GM19397 (cell line): ENCODE measurements around the gene KIRREL3.

Experiments
- ATAC-seq: cut with Tn5 transposase; IDR thresholded peaks from one replicate; pipeline ENCODE4 v1.9.1; 2021; ENCODE audit warnings: mild to moderate bottlenecking, moderate library complexity; ENCODE audit not compliant: unreplicated experiment

The KIRREL3 gene

DNA sequence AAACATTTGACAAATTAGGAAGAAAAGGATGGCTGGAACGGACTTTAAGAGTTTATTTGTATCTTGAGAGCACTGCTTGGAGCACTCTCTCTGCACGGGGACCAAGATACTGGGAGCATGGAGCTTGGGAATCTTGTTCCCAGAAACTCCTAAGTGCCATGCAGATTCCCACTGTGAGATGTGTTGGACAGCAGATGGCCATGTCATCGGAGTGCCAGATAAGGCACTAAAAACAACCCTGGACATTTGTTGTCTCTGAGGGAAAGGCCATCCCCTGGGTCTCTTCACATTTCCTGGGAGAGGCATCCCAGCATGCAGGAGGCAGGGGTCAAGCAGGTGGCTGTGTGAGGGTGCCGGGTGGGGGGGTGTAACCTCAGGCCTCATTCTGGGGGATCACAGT lies 2.9 kb downstream of the KIRREL3 start:
- ATAC-seq: no peak

DNA sequence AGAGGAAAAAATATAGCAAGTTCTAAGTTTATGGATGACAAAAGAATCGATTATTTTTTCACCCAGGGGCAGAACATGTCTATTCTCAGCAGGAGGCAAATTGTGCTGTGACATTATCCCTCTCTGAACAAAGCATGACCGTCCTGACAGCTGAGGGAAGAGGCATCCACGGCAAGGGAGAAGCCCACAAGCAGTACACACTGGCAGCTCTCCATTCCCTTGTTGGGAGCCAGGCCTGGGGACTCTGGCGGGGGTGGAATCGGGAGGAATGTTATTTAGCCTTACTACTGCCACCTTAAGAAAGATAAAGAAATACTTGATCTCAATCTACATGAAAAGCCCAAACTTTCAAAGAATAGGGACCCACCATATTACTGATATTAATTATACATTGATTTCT lies 3.4 kb downstream of the KIRREL3 start:
- ATAC-seq: no peak

- no peak for ATAC-seq
These were observed 4.3 kb downstream of the KIRREL3 start for GRCh38 chr11:126996036-126996804.

DNA sequence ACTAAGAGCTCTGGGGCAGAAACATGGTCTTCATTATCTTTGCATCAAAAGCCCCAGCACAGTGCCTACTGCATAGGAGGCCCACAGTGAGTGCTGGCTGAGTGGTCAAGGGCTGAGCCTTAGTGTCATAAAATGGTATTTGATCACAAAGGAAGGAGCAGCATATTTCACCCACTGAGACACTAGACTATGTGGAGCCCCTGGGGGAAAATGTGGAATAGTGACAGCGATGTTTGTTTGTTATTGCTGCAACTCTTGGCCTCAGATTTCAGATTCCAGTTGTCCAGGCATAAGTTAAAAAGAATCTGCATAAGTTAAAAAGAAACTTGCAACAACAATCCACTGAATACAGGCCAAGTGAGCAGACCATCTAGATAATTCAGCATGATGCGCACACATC lies 7.0 kb downstream of the KIRREL3 start:
- no peak for ATAC-seq

GRCh38 chr11:126992804-126993111 lies 7.8 kb downstream of the KIRREL3 start:
- ATAC-seq: no peak

GRCh38 chr11:126992065-126992803 lies 8.3 kb downstream of the KIRREL3 start:
- ATAC-seq: no peak

DNA sequence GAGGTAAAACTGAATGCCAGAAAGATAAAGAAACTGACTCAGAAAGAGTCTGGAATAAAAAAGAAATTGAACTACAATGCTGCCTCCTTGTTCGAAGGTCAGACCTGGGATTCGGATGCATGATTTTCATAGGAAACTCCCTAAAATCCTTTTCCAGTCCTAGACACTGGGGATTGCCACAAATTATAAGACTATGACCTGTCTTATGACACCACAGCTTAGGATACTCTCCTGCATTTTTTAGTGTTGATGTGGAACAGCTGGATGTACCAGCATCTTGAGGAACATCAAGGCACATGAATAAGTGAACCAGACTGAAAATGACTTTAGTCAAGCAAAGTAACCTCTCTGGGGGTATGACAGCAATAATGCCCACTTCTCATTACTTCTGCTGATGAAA lies 9.0 kb downstream of the KIRREL3 start:
- ATAC-seq: no peak

GRCh38 chr11:126990716-126991480 lies 9.7 kb downstream of the KIRREL3 start:
- no peak for ATAC-seq

DNA sequence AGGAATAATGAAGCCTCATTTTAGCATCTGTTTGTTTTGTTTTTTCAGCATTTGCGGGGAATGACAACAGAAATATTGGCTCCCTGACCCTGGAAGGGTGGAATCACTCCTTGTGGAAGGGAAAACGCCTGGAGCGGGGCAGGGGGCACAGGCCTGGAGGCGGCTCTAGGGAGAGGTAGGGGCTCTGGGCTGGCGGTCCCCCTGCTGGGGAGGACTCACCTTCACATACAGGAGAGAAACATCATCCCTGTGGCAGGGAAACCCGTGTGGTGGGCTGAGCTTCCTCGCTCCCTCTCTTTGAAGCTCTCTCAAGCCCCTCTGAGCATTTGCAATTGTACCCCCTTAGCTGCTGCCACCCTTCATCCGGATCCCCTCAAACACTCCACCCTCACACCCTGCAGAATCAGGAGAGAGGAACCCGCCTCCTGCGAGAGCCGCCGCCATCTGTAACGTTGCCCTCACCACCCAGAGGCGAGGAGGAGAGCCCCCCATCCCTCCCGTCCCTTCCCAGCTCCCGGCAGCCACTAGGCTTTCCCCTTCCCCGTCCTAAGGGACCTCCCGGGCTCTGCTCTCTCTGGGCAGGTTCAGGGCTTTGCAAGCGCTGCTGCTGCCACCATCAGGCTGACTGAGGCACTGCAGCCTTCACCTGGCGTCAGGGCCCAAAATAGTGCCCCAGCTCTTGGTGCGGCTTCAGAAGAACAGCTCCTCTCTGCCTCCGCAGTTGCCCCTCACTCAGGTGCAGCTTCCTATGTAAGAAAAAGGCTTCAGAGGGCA lies 10.4 kb downstream of the KIRREL3 start:
- ATAC-seq: peak; percentile 81

DNA sequence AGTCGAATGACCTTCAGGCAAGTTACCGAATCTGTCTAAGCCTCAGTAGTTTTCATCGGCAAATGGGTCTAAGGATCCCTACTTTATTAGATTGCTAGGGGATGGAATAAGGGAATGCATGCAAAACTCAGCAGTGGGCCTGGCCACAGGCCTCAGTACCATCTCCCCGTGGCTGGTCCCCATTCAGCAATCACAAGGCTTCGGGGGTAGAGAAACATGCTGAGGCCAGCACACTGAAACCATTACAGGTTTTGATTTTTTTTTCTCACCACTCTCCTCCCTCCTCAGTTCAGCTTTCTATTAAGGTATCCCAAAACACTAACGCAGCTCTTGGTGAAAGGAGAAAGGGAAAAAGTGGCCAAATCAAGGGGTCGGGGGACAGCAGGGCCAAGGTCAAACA lies 11.9 kb downstream of the KIRREL3 start:
- no peak for ATAC-seq

DNA sequence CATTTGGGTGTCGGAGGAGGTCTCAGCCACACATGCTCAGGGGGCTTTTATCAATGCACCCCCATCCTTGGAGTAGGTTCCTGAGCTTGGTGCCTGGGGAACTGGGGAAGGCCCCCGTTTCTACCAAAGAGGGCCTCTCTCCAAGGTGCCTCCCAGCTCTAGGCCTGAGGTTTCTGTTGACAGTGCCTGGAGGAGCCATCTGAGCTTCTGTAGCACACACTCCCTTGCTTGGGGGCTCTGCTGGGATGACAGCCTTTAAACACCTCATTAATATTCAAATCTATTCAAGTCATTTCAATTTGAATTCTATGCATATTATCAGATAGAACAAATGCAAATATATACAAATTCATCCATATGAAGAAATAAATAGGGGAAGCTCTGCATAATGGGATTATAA lies 18.9 kb downstream of the KIRREL3 start:
- ATAC-seq: no peak

- no peak for ATAC-seq
These were observed 21.7 kb downstream of the KIRREL3 start for GRCh38 chr11:126978911-126979310.

DNA sequence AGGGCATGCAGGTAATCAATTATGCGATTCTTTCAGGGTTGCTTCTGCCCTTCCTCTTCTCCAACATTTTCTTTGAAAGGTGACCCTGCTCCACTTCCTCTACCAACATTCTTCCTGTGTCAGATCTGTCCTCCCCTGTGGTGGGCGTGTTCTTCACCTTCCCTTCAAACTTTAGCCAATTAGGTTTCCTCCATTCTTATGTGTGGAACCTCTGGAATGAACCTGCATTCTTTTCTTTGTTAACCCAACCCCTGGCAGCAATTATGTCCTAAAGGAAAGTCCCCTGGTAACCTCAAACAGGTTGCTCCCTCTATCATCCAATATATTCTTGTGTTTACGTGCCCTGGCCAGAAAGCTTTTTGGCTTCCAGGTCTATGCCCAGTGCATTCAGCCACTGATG lies 22.4 kb downstream of the KIRREL3 start:
- no peak for ATAC-seq

DNA sequence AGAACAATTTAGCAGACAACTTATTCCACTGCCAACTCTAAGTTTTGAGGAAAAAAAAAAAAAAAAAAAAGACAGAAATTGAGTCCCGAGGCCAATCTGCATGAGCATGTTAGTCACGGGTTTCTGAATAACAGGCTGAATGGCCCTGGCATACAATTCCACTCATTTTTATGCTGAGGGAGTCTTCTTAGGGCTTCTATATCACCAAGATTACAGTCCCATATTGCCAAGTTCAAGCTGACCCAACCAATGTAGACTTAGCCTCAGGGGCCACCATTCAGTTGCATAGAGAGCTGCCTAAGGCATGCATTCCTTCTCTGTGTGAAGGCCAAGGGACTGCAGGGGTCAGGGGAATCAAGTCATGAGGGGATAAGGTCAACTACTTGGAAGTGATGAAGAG lies 27.5 kb downstream of the KIRREL3 start:
- no peak for ATAC-seq

DNA sequence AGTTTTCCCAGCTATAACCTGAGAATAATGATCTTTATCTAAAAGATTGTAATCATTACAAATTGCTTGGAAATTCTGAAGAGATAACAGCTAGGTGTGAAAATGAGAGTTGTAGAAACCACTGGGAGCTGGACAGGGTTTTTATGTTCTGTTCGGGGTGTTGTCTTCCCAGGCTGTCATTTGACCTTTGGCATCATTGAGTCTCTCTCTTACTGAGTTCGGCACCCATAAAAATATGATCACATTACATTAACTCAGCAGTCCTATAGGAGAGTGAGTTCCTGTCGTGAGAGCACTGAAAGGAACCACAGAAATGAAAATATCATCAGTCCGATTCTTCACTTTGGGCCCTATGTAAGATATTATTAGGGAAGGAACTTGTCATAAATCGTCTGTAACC lies 29.3 kb downstream of the KIRREL3 start:
- ATAC-seq: no peak

DNA sequence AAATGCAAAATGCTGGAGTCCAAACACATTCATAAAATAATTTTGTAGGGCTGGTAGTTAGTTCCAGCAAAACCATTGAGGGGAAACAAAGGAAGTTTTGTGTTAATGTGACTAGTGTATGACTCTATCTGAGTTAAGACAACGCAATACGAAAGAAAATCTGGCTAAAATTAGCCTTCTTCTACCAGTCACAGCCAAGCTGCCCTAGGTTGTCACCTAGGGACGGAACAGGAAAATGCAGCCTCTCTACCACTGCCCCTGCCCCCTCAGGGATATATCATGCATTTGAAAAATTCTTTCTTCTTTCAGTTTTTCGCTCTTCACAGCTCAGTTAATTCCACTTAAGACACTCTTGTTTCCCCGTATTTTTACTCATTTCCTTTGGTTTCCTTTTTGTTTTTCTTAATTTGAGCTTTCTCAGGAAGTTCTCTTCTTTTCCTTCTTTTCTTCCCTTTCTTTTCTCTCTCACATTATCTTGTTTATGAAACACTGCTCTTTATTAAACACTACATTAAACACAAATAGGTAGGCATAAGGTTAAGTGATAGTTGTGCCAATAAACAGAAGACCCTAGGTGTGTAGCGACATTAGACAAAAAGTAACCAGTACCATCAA lies 30.6 kb downstream of the KIRREL3 start:
- no peak for ATAC-seq

DNA sequence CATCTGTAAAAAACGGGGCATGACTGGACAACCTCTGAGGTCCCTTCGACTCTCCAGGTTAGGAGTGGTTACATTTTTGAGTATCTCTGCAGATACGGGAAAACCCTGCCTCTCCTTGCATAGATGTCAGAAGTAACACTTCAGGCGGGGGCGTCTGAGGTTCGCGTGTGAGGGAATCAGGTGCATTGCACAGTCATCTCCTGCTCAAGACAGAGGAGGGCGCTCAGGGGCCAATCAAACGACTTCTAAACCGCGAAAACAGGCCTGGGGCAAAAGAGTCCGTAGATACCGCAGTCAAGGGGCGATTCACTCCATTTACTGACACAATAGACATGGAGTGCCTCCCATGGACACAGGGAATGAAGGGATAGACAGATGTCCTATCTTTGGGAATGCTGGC lies 31.7 kb downstream of the KIRREL3 start:
- no peak for ATAC-seq

DNA sequence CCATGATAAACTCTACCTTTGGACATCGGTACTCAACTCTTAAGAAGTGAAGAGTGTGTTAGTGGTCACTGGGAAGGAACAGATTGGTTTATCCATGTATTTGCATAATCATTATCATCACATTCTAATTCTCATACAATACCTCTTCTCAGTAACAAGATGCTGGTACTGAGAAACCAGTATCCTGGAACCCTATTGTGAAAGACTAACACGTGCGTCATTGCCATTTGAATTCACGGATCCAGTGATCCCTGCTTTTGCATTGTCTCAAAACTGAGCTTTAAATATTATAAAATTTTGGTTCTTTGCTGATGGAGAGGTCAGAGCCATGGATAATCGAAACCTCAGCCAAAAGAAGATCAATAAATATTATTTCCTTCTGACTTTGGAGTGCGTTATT lies 35.2 kb downstream of the KIRREL3 start:
- no peak for ATAC-seq

GRCh38 chr11:126963603-126964363 lies 36.8 kb downstream of the KIRREL3 start:
- no peak for ATAC-seq

GRCh38 chr11:126963115-126963514 lies 37.5 kb downstream of the KIRREL3 start:
- no peak for ATAC-seq
